GM19467 (cell line): ENCODE data around the gene CD151.

Experiments used
- ATAC-seq: cut with Tn5 transposase; IDR thresholded peaks from one replicate; pipeline ENCODE4 v1.9.1; 2021; ENCODE audit warnings: mild to moderate bottlenecking, moderate library complexity; ENCODE audit not compliant: unreplicated experiment

The CD151 gene

DNA sequence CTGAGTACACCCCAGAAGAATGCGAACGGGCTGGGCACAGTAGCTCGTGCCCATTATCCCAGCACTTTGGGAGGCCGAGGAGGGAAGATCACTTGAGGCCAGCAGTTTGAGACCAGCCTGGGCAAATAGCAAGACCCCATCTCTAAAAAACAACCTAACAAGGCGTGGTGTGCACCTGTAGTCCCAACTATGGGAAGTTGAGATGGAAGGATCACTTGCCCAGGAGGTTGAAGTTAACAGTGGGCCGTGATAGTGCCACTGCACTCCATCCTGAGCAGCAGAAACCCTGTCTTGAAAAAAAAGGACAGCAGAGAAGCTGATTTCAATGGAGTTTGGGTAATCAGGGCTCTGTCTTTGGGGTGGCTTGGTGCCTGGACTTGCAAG lies 19.7 kb upstream of the CD151 start:
- ATAC-seq = no peak

GRCh38 chr11:813456-814096 lies 19.2 kb upstream of the CD151 start:
- no peak for ATAC-seq

- no peak for ATAC-seq
Measured at GRCh38 chr11:815675-816432, 16.9 kb upstream of the CD151 start.

- no peak for ATAC-seq
Measured at GRCh38 chr11:816433-816779, 16.3 kb upstream of the CD151 start.

- ATAC-seq = no peak
Measured at GRCh38 chr11:818396-819128, 14.2 kb upstream of the CD151 start, which contains the start of gene PNPLA2. PNPLA2 (plus strand) TSS chr11:818914; CDS start chr11:819719, 805 bp downstream.

GRCh38 chr11:819129-819931 lies 13.4 kb upstream of the CD151 start:
- ATAC-seq = peak; percentile 56

DNA sequence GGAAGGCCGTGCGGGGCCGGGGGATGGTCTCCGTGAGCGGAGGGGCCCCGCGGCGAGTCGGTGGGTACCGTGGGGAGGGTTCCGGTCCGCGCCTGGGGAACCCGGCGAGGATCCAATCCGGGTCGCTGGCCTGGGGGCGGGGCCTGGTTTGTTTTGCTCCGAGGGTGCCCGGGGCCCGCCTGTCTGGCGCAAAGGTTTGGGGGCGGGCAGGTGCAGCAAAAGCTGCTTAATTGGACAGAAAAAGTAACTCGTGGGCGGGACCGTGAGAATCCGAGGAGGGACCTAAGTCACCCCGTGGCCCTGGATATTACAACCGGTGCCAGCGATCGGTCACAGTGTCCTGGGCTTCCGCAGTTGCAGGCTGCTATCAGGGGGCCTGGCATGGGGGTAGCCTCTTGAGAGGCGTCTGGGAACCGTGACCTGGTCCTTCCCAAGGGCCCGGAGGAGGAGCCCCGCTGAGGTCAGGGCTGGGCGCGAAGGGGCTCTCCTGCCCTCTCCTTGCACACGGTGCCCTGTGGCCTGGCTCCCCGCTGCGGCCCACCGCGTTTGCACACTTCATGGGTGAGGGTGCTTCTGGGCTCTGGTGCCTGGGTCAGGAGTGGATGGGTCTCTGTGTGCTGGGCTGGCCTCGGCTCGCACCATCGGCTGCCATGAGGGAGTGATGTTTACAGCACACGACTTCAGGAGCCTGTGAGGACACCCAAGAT lies 12.7 kb upstream of the CD151 start:
- ATAC-seq = peak; percentile 63

DNA sequence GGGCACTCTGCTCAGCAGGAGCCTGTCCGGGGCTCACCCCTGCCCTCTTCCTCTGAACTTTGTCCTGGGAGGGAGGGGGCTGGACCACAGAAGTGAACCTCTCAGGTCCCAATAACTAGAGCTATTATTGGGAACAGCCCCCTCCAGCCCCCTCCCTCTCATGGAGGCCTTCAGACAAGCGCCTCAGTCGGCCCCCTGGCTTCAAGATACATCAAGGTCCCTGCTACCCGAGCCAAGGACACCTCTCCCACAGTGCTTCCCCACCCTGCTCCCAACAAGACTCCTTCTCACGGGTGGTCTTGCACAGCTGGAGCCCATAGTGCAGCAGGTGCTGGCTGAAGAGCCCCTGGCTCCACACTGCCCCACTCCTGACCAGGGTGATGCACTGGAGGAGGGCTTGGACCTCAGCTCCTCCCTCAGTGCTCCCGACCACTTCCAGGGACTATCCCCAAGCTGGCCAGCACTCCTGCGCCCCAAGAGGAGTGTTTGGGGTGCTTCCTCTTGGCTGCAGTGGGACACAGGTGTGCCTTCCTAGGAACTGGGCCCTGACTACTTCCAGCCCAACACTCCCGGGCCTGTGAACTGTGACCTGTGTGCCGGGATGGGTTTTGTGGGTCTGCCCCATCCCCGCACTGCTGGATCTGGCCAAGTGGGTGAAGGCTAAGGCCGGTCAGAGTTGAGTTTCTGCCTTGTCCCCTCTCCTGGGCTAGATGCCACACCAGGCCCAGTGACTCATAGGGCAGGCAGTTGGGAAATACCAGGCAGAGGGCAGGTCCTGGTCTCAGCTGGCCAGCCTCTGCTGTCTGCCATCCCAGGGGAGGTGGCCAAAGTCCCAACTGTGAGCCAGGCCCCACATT lies 11.9 kb upstream of the CD151 start:
- ATAC-seq = no peak

- no peak for ATAC-seq
Measured at GRCh38 chr11:821512-822371, 11.0 kb upstream of the CD151 start.

- ATAC-seq = no peak
Measured at GRCh38 chr11:823441-824291, 9.1 kb upstream of the CD151 start.

DNA sequence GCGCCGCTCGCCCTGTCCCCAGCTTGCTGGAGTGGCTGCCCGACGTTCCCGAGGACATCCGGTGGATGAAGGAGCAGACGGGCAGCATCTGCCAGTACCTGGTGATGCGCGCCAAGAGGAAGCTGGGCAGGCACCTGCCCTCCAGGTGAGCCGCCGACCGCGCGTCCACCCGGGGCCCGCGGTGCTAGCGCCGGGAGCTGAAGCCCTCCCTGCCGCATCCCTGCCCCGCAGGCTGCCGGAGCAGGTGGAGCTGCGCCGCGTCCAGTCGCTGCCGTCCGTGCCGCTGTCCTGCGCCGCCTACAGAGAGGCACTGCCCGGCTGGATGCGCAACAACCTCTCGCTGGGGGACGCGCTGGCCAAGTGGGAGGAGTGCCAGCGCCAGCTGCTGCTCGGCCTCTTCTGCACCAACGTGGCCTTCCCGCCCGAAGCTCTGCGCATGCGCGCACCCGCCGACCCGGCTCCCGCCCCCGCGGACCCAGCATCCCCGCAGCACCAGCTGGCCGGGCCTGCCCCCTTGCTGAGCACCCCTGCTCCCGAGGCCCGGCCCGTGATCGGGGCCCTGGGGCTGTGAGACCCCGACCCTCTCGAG lies 8.4 kb upstream of the CD151 start:
- ATAC-seq = no peak

- ATAC-seq = no peak
Measured at GRCh38 chr11:824942-825341, 7.8 kb upstream of the CD151 start.

DNA sequence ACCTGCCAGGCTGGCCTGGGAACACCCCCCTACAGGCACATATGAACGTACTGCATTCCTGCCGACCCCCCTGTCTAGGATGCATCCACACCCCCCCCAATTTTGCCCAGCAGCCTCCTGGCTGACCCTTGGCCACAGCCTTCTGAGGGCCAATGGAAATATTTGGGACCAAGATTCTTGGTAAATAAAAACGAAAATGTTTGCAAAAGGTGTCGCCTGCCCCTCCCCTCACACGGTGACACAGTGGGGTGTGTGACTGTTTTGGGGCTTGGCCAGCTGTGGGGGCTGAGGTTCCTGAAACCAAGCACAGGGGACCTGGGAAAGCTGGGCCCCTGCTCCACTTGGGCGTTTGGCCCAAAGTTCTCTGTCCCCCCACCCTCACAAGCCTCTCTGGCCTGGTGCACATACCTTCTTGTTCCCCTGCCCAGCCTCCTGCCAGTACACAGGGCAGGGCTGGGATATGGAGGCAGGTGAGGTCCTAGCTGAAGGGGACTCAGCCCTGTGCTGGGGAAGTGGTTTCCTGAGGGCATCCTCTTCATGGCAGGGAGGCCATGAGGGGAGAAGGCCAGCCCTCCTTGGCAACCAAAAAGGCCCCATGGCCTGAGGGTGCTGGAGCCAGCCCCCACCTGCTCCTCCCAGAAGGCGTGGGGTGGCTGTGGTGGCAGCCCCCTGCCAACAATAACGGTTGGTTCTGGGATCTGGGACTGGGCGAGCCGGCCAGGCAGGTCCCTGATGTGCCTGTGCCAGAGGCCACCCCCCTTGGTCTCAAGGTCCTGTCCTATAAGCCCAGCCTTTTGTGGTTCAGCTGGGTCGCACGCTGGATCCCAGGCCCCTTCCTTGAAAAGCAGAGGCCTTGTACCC lies 7.2 kb upstream of the CD151 start:
- no peak for ATAC-seq

DNA sequence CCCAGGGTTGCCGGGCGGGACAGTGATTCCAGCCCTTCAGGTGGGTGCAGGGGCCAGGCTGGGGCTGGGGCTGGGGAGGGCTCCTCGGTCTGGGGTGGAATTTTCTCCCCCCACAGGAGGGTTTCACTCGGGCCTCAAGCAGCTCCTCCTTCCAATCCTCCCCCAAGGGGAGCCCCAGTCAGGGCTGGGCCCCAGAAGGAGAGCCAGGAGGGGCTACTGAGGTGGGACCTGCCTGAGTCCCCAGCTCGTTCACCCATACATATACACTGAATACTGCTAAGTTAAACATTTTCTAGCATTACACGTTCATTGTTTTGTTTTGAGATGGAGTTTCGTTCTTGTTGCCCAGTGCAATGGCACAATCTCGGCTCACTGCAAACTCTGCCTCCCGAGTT lies 6.5 kb upstream of the CD151 start:
- no peak for ATAC-seq

DNA sequence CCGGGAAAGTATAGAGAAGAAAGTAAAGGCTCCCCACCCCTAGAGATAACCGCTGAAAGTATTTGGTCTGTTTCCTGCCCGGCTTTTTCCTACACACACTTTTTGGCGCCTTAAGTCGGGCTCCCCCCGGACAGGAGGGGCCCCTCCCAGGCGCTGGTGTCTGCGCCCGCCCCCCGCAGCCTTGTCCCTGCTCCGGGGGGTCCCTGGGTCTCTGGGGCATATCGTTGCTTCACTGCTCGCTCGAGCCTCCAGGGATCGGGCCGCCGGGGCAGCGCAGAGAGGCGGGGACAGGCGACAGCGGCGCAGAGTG lies 6.0 kb upstream of the CD151 start:
- ATAC-seq = no peak

GRCh38 chr11:827146-827896 lies 5.4 kb upstream of the CD151 start:
- no peak for ATAC-seq
